Neural progenitor cell (in vitro differentiated cells): Measurements from ENCODE around the gene RARA. TPM values are rescaled to one million over a fixed set of nuclear protein-coding genes. Genes with fewer than 3 reads are reported as not detected.
A peak's percentile ranks its signal among the peaks of the same experiment; 100 is the strongest.

ENCODE experiments used
- DNase-seq: peaks from one replicate; pipeline ENCODE4 v3.0.0-alpha.2; 2016; ENCODE audit warnings: low spot score
- H2AFZ ChIP-seq: fragments of 200-600 bp; sonication (generic); replicated peaks from 2 replicates; pipeline ENCODE4 v1.6.1; 2016; ENCODE audit warnings: antibody characterized with exemption
- H3F3A ChIP-seq: fragments of 200-600 bp; sonication (generic); 2 replicates; pipeline ENCODE4 v1.6.1; 2016; ENCODE audit warnings: antibody characterized with exemption, low read depth
- H3K27ac ChIP-seq: fragments of 200-600 bp; sonication (generic); 2 replicates; pipeline ENCODE4 v1.5.1; 2016; ENCODE audit warnings: mild to moderate bottlenecking
- H3K27me3 ChIP-seq: fragments of 200-600 bp; sonication (generic); 2 replicates; pipeline ENCODE4 v1.6.1; 2016; ENCODE audit warnings: mild to moderate bottlenecking, moderate library complexity
- H3K36me3 ChIP-seq: fragments of 200-600 bp; sonication (generic); 2 replicates; pipeline ENCODE4 v1.5.1; 2016
- H3K4me1 ChIP-seq: fragments of 200-600 bp; sonication (generic); 2 replicates; pipeline ENCODE4 v1.6.1; 2016; ENCODE audit warnings: mixed run types
- H3K4me2 ChIP-seq: fragments of 200-600 bp; sonication (generic); 2 replicates; pipeline ENCODE4 v1.6.1; 2016
- H3K4me3 ChIP-seq: fragments of 200-600 bp; sonication (generic); 2 replicates; pipeline ENCODE4 v1.5.1; 2016
- H3K79me2 ChIP-seq: fragments of 200-600 bp; sonication (generic); 2 replicates; pipeline ENCODE4 v1.6.1; 2016; ENCODE audit warnings: low read depth
- H3K9ac ChIP-seq: fragments of 200-600 bp; sonication (generic); 2 replicates; pipeline ENCODE4 v1.6.1; 2016
- H3K9me3 ChIP-seq: fragments of 200-600 bp; sonication (generic); 2 replicates; pipeline ENCODE4 v1.5.1; 2016; ENCODE audit warnings: low read depth
- H4K20me1 ChIP-seq: fragments of 200-600 bp; sonication (generic); 2 replicates; pipeline ENCODE4 v1.6.1; 2016; ENCODE audit warnings: low read depth
- H3K27ac Mint-ChIP-seq: 3 replicates; pipeline ENCODE4 v1.8.0; 2021; ENCODE audit warnings: mixed read lengths
- H3K27me3 Mint-ChIP-seq: 2 replicates; pipeline ENCODE4 v1.8.0; 2022; ENCODE audit warnings: low read depth, mild to moderate bottlenecking, inconsistent platforms, moderate library complexity, mixed read lengths; ENCODE audit not compliant: insufficient read depth
- H3K36me3 Mint-ChIP-seq: 3 replicates; pipeline ENCODE4 v1.8.0; 2021; ENCODE audit warnings: mixed read lengths
- H3K4me1 Mint-ChIP-seq: 3 replicates; pipeline ENCODE4 v1.8.0; 2021; ENCODE audit warnings: mixed read lengths
- H3K4me3 Mint-ChIP-seq: 3 replicates; pipeline ENCODE4 v1.8.0; 2021; ENCODE audit warnings: mild to moderate bottlenecking, moderate library complexity, mixed read lengths
- H3K9me3 Mint-ChIP-seq: 3 replicates; pipeline ENCODE4 v1.8.0; 2020; ENCODE audit warnings: mixed read lengths
- CTCF ChIP-seq: fragments of 200-600 bp; sonication (generic); IDR thresholded peaks from 2 replicates; pipeline ENCODE4 v1.5.1; 2017; ENCODE audit warnings: antibody characterized with exemption, mild to moderate bottlenecking
- EZH2 ChIP-seq: fragments of 200-600 bp; sonication (generic); IDR thresholded peaks from 2 replicates; pipeline ENCODE4 v1.6.1; 2017; ENCODE audit warnings: antibody characterized with exemption, mild to moderate bottlenecking, moderate library complexity
- EZH2phosphoT487 ChIP-seq: fragments of 200-600 bp; sonication (generic); IDR thresholded peaks from 2 replicates; pipeline ENCODE4 v1.6.1; 2017; ENCODE audit warnings: antibody characterized with exemption
- total RNA-seq: library from RNA; depleted of rRNA; stranded (reverse); fragments of >200 nt; gene quantifications from 2 replicates; pipeline ENCODE4 v1.2.3, GENCODE V29; 2015; ENCODE audit warnings: low replicate concordance

Gene RARA
- total RNA-seq, 1 donor from 2014 or later = 9.0 TPM

GRCh38 chr17:40323391-40324381, 14.7 kb downstream of the RARA start:
- Mint-ChIP-seq H3K36me3 (no peaks in the 10 kb centered on the region), H3K27ac (peak overlapping the region; percentile 88), H3K4me3 (no peak overlapping the region), H3K27me3 (peaks cover 2% of the 10 kb centered on the region), H3K9me3 (no peaks in the 10 kb centered on the region), H3K4me1 (peaks cover 46% of the 10 kb centered on the region)
- H3F3A ChIP-seq = no peaks in the 10 kb centered on the region
- H3K36me3 ChIP-seq = no peaks in the 10 kb centered on the region
- H3K4me1 ChIP-seq = peaks cover 13% of the 10 kb centered on the region
- H2AFZ ChIP-seq = no peak overlapping the region
- no peaks in the 10 kb centered on the region for H3K9me3 ChIP-seq
- TF ChIP-seq CTCF (no peak), EZH2phosphoT487 (no peak), EZH2 (no peak)
- H3K4me3 ChIP-seq = no peak overlapping the region
- H3K27ac ChIP-seq = no peak overlapping the region
- peaks cover 6% of the 10 kb centered on the region for H3K27me3 ChIP-seq
- no peak overlapping the region for H3K9ac ChIP-seq
- peaks cover 80% of the 10 kb centered on the region for H4K20me1 ChIP-seq
- no peak for DNase-seq
- H3K79me2 ChIP-seq = peaks cover 24% of the 10 kb centered on the region
- no peak overlapping the region for H3K4me2 ChIP-seq

- no peak overlapping the region for H3K27ac Mint-ChIP-seq
Measured at GRCh38 chr17:40325156-40326013, 16.4 kb downstream of the RARA start.

More at GRCh38 chr17:40325156-40326013, 16.4 kb downstream of the RARA start:
- Histone ChIP-seq H3K9ac (no peak overlapping the region), H3K4me3 (no peak overlapping the region), H4K20me1 (peaks cover 70% of the 10 kb centered on the region), H3K36me3 (no peaks in the 10 kb centered on the region), H3K27ac (no peak overlapping the region), H3K79me2 (peaks cover 15% of the 10 kb centered on the region), H2AFZ (no peak overlapping the region), H3K9me3 (no peaks in the 10 kb centered on the region), H3K4me1 (peaks cover 13% of the 10 kb centered on the region), H3K4me2 (no peak overlapping the region), H3K27me3 (no peaks in the 10 kb centered on the region), H3F3A (no peaks in the 10 kb centered on the region)
- Mint-ChIP-seq H3K4me3 (no peak overlapping the region), H3K4me1 (peaks cover 33% of the 10 kb centered on the region), H3K27me3 (peaks cover 2% of the 10 kb centered on the region), H3K36me3 (no peaks in the 10 kb centered on the region), H3K9me3 (no peaks in the 10 kb centered on the region)
- TF ChIP-seq CTCF (no peak), EZH2phosphoT487 (no peak), EZH2 (no peak)
- DNase-seq = no peak
